Stimulated activated CD4-positive, alpha-beta T cell treated with anti-CD3 and anti-CD28 coated beads, Interleukin-1b, Interleukin-23, amount 100 ng/mL, for 4 hours (primary cell): ENCODE measurements around the gene HMMR.

Source experiments
- DNase-seq, 2 donors: peaks; one replicate each; pipeline ENCODE4 v3.0.0-alpha.2; 2020; ENCODE audit warnings: low read depth in 2 of 2

Gene HMMR

GRCh38 chr5:163459462-163459818, 992 bp upstream of the HMMR start:
- no peak for DNase-seq

GRCh38 chr5:163459819-163460561, 442 bp upstream of the HMMR start, which contains the start of gene NUDCD2:
Gene NUDCD2 (minus strand): TSS chr5:163460102. CDS start chr5:163460050, 52 bp downstream.
- DNase-seq: peak; percentile 94 to 95

GRCh38 chr5:163463063-163463435, 2.6 kb downstream of the HMMR start:
- no peak for DNase-seq

GRCh38 chr5:163467682-163468081, 7.2 kb downstream of the HMMR start:
- no peak for DNase-seq

- DNase-seq: no peak
These were observed 13.3 kb downstream of the HMMR start for GRCh38 chr5:163473635-163474243.

- DNase-seq: no peak
These were observed 15.0 kb downstream of the HMMR start for GRCh38 chr5:163475411-163475810.

- no peak for DNase-seq
These were observed 17.9 kb downstream of the HMMR start for GRCh38 chr5:163478126-163478981.

- DNase-seq: no peak
These were observed 18.5 kb downstream of the HMMR start for GRCh38 chr5:163478982-163479271.

- DNase-seq: no peak
These were observed 28.8 kb downstream of the HMMR start for GRCh38 chr5:163489055-163489744.

GRCh38 chr5:163489745-163490075, 29.3 kb downstream of the HMMR start:
- no peak for DNase-seq

GRCh38 chr5:163496286-163496685, 35.9 kb downstream of the HMMR start:
- no peak for DNase-seq

- DNase-seq: no peak
These were observed 36.9 kb downstream of the HMMR start for GRCh38 chr5:163497315-163497714.

GRCh38 chr5:163498886-163499285, 38.5 kb downstream of the HMMR start:
- DNase-seq: no peak

GRCh38 chr5:163502521-163502920, 42.1 kb downstream of the HMMR start:
- no peak for DNase-seq

GRCh38 chr5:163503106-163504078, 43.0 kb downstream of the HMMR start:
- DNase-seq: peak; percentile 11 to 14

- peak; percentile 12 for DNase-seq
These were observed 43.9 kb downstream of the HMMR start for GRCh38 chr5:163504079-163504931.

GRCh38 chr5:163505049-163505367, 44.6 kb downstream of the HMMR start:
- DNase-seq: no peak

GRCh38 chr5:163505368-163506094, 45.1 kb downstream of the HMMR start, which contains the start of gene MAT2B:
Gene MAT2B (plus strand): TSS chr5:163505619. CDS start chr5:163505687, 68 bp downstream.
- DNase-seq: peak; percentile 89 to 91

GRCh38 chr5:163506095-163506457, 45.6 kb downstream of the HMMR start:
- DNase-seq: no peak

GRCh38 chr5:163506726-163507125, 46.3 kb downstream of the HMMR start:
- DNase-seq: no peak
